Erythroblast (primary cell): ENCODE data around the gene TENT5C.

Source experiments
- GATA1 ChIP-seq: IDR thresholded peaks from 2 replicates; pipeline ENCODE4 v1.6.1; 2011; ENCODE audit warnings: low read depth, mild to moderate bottlenecking, control low read depth, low read length, moderate library complexity
- POLR2A ChIP-seq: IDR thresholded peaks from 2 replicates; pipeline ENCODE4 v1.6.1; 2011; ENCODE audit warnings: mild to moderate bottlenecking, low read length

GRCh38 chr1:117589544-117589943 is 16.3 kb upstream of the TENT5C start:
- no peak for TF ChIP-seq POLR2A
- TF ChIP-seq GATA1 = no peak
